ENCODE measurements around the gene ARAP2.

GRCh38 chr4:36260731-36261130 is 16.4 kb upstream of the ARAP2 start:
- TF ChIP-seq CTCF (IDR thresholded peaks at IDR 0.05; ENCODE audit: insufficient read depth, low read length, poor library complexity, severe bottlenecking) (no peak), EZH2phosphoT487 (conservative IDR thresholded peaks at IDR 0.05; ENCODE audit: low read length) (no peak)

Data from SU-DHL-6 (cell line).